DMS114 treated with DMSO at 0.1 percent for 48 hours (cell line): ENCODE results near the gene HMGCS1.
"Not testable (repeated sequence)": the region's sequence is repeated elsewhere in the genome, so short reads cannot be mapped to it uniquely, and the experiment has no call there.

Experiments used
- DNase-seq: peaks from one replicate; lab custom pipeline; 2025; ENCODE audit not compliant: unreplicated experiment; lab: John Stamatoyannopoulos, UW

The HMGCS1 gene

GRCh38 chr5:43275391-43275790 is 37.8 kb downstream of the HMGCS1 start:
- DNase-seq = no peak

GRCh38 chr5:43274435-43275114 is 38.6 kb downstream of the HMGCS1 start:
- no peak for DNase-seq

DNA sequence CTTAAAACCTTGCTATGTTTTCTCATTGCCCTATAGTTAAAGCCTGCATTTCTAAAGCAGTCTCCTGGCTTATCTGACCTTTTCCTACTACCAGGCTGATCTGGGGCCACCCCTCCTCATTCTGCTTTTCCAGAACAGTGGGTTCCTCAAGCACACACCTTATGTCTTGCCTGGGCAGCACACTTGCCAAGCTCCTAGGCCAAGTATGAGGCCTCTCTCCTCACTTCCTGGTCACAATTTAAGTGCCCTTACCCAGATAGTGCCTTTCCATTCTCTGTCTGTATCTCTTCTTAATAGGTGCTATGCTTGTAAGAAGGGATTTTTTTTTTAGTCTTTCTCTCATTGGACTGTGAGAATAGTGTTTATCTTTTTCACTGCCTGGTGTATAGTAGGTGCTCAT is 39.7 kb downstream of the HMGCS1 start:
- no peak for DNase-seq

- DNase-seq = no peak
These were observed 42.6 kb downstream of the HMGCS1 start for GRCh38 chr5:43270645-43271044.

DNA sequence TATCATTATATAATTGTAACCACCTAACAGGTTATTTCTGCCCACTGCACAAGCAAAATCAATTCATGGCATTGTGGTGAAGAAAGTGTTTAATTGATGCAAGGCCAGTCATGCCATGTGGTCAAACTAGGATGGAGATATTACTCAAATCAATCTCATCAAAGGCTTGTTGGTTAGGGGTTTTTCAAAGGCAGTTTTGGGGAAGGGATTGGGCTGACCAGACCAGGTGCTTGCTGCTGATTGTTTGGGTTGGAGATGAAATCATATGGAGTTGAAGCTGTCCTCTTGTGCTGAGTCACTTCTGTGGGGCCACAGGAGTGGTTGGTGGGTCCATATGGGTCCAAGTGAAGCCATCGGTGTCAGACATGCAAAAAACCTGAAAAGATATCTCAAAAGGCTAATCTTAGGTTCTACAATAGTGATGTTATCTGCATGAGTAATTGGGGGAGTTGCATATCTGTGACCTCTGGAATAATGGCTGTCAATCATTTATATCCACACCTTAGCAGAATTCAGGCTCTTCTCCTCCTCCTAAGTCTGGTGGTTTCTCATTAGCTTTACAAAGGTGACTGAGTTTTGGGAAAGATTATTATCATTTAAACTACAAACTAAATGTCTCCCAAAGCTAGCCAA is 44.9 kb downstream of the HMGCS1 start:
- DNase-seq = no peak

GRCh38 chr5:43262269-43262668 is 50.9 kb downstream of the HMGCS1 start:
- not testable (repeated sequence) for DNase-seq

DNA sequence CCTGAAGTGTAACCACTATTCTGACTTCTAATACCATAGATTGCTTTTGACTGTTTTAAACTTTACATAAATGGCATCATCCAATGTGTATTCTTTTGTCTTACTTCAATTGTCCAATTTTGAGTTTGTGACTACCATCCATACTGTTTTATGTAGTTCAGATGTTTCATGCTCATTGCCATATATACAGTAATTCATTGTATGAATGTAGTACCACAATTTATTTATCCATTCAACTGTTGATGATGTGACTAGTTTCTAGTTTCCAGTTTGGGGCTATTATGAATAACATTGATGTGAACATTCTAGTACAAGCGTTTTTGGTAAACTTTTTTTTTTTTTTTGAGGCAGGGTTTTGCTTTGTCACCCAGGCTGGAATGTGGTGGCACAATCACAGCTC is 55.1 kb downstream of the HMGCS1 start:
- no peak for DNase-seq

DNA sequence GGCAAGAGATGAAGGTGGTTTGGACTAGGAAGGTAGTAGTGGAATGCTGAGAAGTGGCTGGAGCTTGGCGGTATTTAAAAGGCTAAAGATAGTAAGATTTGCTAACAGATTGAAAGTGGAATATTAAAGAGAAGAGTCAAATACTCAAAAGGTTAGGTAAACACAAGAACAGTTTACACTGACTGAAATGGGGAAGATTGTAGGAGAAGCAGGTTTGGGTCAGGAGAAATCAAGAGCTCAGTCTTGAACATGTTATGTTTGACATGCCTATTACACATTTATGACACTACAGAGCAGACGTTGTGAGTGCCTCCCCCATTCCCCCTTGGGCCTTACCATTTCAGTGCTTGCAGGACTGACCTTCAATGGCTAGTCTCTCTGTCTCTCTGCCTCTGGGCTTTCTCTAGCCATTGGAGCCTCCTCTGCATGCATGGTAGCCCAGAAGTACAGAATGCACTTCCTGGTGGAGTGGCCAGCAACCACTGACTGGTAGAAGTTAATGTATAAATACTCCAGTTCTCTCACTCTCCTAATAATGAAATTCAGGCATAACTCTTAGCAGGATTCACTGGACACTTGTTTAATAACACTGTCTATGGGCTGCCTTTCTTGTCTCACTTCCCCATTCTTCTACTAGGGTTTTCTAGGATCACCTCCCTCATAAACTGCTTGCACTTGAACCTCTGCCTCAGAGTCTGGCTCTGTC is 56.8 kb downstream of the HMGCS1 start:
- DNase-seq = no peak

DNA sequence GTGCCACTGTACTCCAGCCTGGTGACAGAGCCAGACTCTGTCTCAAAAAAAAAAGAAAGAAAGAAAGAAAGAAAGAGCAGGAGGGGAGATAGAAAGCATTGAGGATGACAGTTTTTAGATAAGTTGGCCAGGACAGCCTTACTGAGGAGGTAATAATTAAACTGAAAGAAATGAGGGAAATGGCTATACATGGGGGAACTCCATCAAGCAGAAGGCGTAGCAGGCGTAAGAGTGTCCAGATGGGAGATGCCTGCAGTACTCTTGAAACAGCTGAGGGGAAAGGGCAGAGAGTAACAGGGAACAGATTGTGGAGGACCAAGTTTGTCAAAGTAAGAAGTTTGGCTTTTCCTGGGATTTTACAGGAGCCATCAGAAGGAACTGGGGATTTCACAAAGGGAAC is 57.5 kb downstream of the HMGCS1 start:
- DNase-seq = no peak

DNA sequence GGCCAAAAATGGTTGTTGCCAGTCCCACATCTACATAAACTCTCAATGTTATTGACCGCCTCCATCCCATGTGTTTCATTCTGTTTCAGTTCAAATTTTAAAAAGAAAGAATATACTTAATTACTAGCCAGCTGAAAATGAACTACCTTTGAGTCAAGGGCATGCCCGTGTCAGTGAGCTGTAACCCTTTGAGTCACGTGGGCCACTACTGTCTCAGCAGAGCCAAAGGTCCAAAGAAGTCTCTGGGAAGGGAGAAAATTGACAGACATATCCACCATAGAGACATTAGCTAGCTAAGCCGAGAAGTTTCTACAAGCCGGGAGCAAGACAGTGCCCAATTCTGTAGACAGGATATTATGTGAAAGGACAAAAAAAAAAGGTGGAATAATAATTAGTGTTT is 61.5 kb downstream of the HMGCS1 start:
- DNase-seq = no peak

- no peak for DNase-seq
These were observed 67.4 kb downstream of the HMGCS1 start for GRCh38 chr5:43245724-43246385.

GRCh38 chr5:43244823-43245565 is 68.2 kb downstream of the HMGCS1 start:
- DNase-seq = no peak

DNA sequence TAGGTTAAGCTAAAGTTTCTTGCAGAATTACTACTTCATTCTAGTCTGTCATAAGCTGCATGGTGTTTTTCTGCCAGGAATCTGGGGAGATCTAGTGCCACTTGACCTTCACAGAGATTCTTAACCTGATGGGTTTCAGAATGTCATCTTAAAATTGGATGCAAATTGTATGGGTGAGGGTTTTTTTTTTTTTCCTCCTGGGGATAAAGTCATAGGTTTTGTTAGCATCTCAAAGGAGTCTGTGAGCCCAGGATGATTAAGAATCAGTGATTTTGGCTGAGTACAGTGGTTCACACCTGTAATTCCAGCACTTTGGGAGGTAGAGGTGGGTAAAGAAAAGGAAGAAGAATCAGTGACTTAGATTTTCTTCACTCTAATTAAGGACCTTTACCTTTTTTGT is 69.9 kb downstream of the HMGCS1 start:
- DNase-seq = no peak

GRCh38 chr5:43242196-43242595 is 71.0 kb downstream of the HMGCS1 start:
- DNase-seq = no peak
